BJ (cell line): ENCODE results near the gene BAHD1. TPM values are rescaled to one million over a fixed set of nuclear protein-coding genes. Genes with fewer than 3 reads are reported as not detected.

Source experiments
- CTCF ChIA-PET: fragments of 350-600 bp; formaldehyde crosslinking; extraction: SDS; loops from one replicate; lab custom pipeline; 2021; ENCODE audit warnings: antibody characterized with exemption, inconsistent platforms; lab: Yijun Ruan, JAX
- POLR2A ChIA-PET: fragments of 300-600 bp; sonication (Branson Sonifier 250); formaldehyde crosslinking; extraction: SDS; loops from one replicate; lab custom pipeline; 2021; ENCODE audit warnings: antibody characterized with exemption; lab: Charles Lee
- DNase-seq: peaks from one replicate; pipeline ENCODE4 v3.0.0-alpha.2; 2011; ENCODE audit warnings: low read depth
- H3K27me3 ChIP-seq: 2 replicates; pipeline ENCODE4 v1.6.0; 2011; ENCODE audit warnings: low read length; ENCODE audit not compliant: control insufficient read depth, insufficient read depth
- H3K36me3 ChIP-seq: 2 replicates; pipeline ENCODE4 v1.5.1; 2011; ENCODE audit warnings: low read length; ENCODE audit not compliant: control insufficient read depth, insufficient read depth
- H3K4me3 ChIP-seq: 2 replicates; pipeline ENCODE4 v1.5.1; 2011; ENCODE audit warnings: low read depth, mild to moderate bottlenecking, control low read depth, low read length
- CTCF ChIP-seq: IDR thresholded peaks from 2 replicates; pipeline ENCODE4 v1.5.1; 2011; ENCODE audit warnings: low read depth, mild to moderate bottlenecking, control low read depth, inconsistent platforms, low read length, moderate library complexity; ENCODE audit not compliant: insufficient read depth
- polyA plus RNA-seq: library from polyadenylated mRNA; depleted of rRNA; stranded (reverse); fragments of >200 nt; gene quantifications from 2 replicates; pipeline ENCODE4 v1.2.3, GENCODE V29; 2011

Gene BAHD1
- polyA plus RNA-seq, 1 experiment: 3.3 TPM

- DNase-seq: no peak
- Histone ChIP-seq H3K36me3 (no peaks in the 10 kb centered on the region), H3K4me3 (peak overlapping the region; percentile 15; the same call in 1 of the 2 replicates), H3K27me3 (peaks cover 8% of the 10 kb centered on the region)
- TF ChIP-seq CTCF: peak; percentile 88
- POLR2A ChIA-PET: no interaction called here
- CTCF ChIA-PET: interaction anchor here (0.6 to 2.8 kb wide), 16 partner anchors 10 to 351 kb away, joined by 3 to 19 read pairs (median 4); partner anchors contain the start of gene BAHD1
These were observed 66.3 kb downstream of the BAHD1 start for GRCh38 chr15:40506964-40507571.

DNA sequence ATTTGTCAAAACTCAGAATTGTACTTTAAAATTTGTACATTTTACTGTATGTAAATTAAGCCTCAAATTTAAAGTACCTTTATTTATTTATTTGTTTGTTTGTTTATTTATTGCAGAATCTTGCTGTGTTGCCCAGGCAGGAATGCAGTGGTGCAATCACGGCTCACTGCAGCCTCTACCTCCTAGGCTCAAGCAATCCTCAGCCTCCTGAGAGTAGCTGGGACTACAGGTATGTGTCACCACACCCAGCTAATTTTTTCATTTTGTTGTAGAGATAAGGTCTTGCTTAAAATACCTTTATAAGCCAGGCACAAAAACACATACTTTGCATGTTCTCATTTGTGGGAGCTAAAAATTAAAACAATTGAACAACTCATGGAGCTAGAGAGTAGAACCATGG lies 67.5 kb downstream of the BAHD1 start:
- H3K27me3 ChIP-seq: peaks cover 8% of the 10 kb centered on the region
- TF ChIP-seq CTCF: no peak
- no peak overlapping the region for H3K4me3 ChIP-seq
- POLR2A ChIA-PET: no interaction called here
- CTCF ChIA-PET: interaction anchor here (1.0 to 2.8 kb wide), 4 partner anchors 9 to 185 kb away, joined by 3 to 19 read pairs (median 3); no protein-coding TSS in a partner anchor
- DNase-seq: no peak
- no peaks in the 10 kb centered on the region for H3K36me3 ChIP-seq

DNA sequence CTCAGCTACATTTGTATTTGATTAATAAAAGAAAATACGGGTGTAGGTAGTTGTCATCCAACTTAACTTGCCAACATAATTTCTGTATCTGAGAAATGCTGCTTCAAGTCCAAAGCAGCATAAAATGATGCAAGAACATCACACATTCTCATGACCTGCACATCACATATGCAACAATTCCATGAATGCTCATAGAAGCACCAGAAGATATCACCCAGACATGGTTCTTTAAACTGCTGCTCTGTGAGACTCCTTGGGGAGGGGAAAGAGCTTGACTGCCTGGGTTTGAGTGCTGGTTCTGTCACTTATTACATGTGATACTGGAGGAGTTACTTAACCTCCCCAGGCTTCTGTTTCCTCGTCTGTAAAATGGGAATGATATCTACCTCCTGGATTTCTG lies 69.4 kb downstream of the BAHD1 start:
- CTCF ChIA-PET: interaction anchor here (0.7 to 1.0 kb wide), 2 partner anchors 8 to 10 kb away, joined by 3 read pairs; no protein-coding TSS in a partner anchor
- no peaks in the 10 kb centered on the region for H3K36me3 ChIP-seq
- peaks cover 9% of the 10 kb centered on the region for H3K27me3 ChIP-seq
- no peak overlapping the region for H3K4me3 ChIP-seq
- DNase-seq: no peak
- TF ChIP-seq CTCF: no peak
- POLR2A ChIA-PET: no interaction called here

DNA sequence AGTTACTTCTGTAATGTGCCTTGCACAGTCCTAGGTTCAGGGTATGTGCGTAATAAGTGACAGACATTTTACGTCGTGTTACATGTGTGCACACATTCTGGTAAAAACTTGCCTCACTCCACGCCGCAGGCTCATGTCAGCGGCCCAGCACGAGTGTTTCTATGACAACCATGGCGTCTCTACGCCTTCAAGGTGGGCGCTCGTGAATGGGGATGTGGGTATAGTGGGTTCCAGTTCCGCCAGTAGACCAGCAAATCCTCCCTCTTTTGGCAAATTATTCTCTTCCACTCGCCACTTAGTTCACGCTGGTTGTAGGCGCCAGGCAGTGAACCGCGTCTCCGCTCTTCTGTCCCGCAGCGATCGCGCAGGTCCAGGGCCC lies 70.3 kb downstream of the BAHD1 start:
- no peak for TF ChIP-seq CTCF
- DNase-seq: no peak
- H3K4me3 ChIP-seq: peak overlapping the region; percentile 49
- ChIA-PET POLR2A (no interaction called here), CTCF (no interaction called here)
- H3K36me3 ChIP-seq: no peaks in the 10 kb centered on the region
- peaks cover 9% of the 10 kb centered on the region for H3K27me3 ChIP-seq

DNA sequence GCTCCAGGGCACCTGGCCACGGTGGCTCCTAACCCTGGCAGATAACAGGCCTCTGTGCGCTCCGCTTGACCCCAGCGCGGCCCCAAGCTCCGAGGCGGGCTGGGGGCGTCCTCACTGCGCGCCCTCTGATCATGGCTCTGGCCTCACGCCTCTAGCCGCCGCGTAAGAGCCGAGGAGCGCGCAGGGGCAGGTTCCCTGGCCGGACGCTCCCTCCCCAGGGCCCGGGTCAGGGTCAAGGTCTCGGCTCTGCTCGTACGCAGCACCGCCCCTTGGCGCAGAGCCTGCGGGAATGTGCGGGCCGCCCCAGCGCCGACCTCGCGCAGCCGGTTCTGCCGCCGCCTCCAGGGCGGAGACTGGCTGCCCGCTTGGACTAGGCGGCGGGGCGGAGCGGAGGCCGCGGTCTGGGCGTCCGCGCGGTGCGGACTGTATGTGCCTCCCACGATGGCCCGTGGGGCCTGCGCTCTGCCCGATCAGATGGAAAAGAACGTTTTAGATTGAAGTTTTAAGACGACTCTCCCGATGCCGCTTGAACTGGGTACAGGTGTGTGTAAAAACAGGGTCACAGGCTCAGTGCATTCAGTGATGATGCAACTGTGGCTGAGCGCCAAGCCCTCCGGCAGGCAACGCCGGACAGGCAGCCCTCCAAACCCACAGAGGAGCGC lies 70.8 kb downstream of the BAHD1 start:
- CTCF ChIA-PET: no interaction called here
- Histone ChIP-seq H3K36me3 (no peaks in the 10 kb centered on the region), H3K27me3 (peaks cover 9% of the 10 kb centered on the region), H3K4me3 (peak overlapping the region; percentile 49)
- DNase-seq: no peak
- no peak for TF ChIP-seq CTCF
- POLR2A ChIA-PET: no interaction called here
